Fibroblast of mammary gland (primary cell): ENCODE results near the gene NRXN3.

Experiments
- DNase-seq: peaks from one replicate; pipeline ENCODE4 v3.0.0-alpha.2; 2010; ENCODE audit warnings: low read depth
- H3K4me3 ChIP-seq: 2 replicates; pipeline ENCODE4 v1.5.1; 2011; ENCODE audit warnings: low read depth, mild to moderate bottlenecking, low read length, moderate library complexity; ENCODE audit not compliant: control insufficient read depth
- TF ChIP-seq, protein P1 (sequence below): conservative IDR thresholded peaks from 2 replicates; pipeline ENCODE4 v1.5.1; 2011; ENCODE audit warnings: low read depth, low read length, inconsistent platforms; ENCODE audit not compliant: control insufficient read depth, insufficient read depth

Gene NRXN3

DNA sequence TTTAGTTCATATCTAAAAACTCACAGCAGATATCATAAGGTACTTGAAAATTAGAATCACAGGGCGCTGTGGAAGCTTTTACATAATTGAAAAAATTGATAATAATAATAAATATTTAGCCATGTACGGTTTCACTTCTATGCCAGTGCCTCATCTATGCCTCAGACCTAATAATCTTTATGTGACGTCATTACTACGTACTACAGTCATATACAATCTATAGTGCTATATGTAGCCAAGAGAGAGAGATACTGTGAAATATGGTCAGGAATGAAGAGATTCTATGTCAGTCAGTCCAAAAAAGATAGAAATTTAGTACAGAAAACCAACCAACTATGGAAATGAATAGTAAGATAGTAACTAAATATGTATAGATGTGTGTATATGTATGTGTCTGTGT lies 1010.5 kb downstream of the NRXN3 start:
- H3K4me3 ChIP-seq = no peak overlapping the region
- no peak for DNase-seq
- TF ChIP-seq, protein P1, sequence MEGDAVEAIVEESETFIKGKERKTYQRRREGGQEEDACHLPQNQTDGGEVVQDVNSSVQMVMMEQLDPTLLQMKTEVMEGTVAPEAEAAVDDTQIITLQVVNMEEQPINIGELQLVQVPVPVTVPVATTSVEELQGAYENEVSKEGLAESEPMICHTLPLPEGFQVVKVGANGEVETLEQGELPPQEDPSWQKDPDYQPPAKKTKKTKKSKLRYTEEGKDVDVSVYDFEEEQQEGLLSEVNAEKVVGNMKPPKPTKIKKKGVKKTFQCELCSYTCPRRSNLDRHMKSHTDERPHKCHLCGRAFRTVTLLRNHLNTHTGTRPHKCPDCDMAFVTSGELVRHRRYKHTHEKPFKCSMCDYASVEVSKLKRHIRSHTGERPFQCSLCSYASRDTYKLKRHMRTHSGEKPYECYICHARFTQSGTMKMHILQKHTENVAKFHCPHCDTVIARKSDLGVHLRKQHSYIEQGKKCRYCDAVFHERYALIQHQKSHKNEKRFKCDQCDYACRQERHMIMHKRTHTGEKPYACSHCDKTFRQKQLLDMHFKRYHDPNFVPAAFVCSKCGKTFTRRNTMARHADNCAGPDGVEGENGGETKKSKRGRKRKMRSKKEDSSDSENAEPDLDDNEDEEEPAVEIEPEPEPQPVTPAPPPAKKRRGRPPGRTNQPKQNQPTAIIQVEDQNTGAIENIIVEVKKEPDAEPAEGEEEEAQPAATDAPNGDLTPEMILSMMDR = no peak

DNA sequence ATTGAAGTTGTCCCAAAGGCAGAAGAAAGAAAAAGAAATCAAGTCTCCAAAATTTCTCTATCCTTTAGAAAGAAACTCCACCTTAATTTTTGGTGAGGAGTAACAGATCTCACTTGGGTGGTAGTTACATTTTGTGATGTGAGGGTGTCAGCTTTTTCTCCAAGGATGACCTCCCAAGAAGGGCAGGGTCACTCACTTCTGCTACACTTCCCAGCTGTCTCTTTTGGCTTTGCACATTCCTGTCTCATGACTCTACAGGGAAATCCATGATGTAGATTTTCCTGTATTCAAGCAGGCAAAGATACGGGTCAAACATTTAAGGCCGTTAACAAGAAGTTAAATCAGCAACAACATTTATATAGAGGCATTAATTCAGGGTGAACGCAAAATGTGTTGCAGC lies 1016.4 kb downstream of the NRXN3 start:
- DNase-seq = peak; percentile 18
- no peak overlapping the region for H3K4me3 ChIP-seq
- TF ChIP-seq, protein P1 = no peak

DNA sequence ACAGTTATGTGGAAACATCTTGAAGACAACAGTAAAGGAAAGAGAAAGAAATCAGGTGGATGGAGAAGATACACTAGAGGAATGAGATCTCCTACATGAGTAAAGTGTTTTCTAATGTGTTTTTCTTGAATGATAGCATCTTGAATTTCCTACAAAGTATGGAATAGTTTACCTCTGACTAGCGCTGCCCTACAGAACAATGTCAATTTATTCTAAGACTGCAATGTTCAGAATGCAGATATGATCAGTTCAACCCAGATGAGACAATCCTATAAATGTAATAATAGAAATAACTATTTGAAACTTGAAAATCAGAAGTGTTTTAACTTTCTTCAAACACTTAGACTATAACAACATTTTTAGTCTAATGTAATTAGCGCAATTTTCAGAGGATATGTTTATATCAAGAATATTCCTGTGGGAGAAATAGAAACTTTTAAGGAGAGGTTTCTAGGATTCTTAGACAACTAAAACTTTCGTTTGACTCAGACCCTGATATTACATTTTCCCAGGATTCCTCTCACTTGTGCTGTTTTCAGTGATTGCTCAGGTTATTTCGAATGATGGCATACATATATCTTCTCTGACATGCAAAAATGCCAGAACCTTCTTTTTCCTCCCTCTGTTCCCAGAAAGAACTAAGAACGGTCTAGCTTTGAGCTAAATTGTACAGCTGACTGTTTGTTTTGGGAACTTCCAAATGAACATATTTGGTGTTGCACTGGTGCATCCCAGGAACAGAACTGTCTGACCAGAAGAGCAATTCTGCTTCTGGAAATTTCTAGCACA lies 1023.7 kb downstream of the NRXN3 start:
- TF ChIP-seq, protein P1 = no peak

DNA sequence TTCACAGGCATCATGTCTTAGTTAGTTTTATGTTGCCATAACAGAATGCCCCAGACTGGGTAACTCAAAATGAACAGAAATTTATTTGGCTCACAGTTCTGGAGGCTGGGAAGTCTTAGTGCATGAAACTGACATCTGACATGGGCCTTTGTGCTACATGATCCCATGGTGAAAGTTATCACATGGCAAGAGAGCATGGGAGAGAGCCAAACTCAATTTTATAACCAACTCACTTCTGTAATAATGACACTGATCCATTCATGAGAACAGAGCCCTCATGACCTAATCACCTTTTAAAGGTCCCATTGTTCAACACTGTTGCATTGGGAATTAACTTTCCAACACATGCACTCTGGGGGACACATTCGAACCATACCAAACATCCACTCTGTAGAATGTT lies 1026.0 kb downstream of the NRXN3 start:
- DNase-seq = no peak
- no peak overlapping the region for H3K4me3 ChIP-seq
- TF ChIP-seq, protein P1 = no peak

More for the DNA sequence above, 1023.7 kb downstream of the NRXN3 start:
- DNase-seq = no peak
- H3K4me3 ChIP-seq = no peak overlapping the region

DNA sequence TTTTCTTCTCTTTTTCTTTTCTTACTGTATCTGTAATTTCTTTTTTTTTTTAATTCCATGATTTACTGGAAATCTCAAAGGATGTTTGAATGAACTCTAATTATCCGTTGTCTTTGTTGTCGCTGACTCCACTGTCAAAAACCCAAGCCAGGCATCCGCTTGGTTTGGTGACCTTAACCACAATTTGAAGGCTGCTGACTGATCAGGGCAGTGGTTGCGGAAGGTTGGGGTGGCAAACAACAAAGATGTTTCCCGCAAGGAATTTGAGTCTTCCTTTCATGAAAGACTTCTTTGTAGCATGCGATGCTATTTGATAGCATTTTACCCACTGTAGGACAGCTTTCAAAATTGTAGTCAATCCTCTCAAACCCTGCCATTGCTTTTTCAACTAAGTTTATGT lies 1027.3 kb downstream of the NRXN3 start:
- no peak for DNase-seq
- TF ChIP-seq, protein P1 = no peak

DNA sequence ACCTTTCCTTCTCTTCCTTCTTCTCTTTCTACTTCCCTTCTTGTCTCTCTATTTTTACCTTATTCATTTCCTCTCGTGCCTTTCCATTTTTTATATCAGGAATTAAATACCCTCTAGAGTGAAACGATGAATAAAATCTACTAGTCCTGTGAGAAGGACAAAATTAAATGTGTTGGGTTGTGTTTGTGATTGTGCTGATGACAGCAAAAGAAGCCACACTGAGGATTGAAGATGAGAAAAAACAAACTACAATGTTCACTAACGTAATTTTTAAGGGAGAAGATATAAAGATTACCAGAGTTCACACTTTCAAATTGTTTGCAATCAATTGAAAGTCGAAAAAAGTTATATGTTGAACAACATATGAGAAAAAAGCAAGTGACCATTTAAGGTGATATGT lies 1029.0 kb downstream of the NRXN3 start:
- DNase-seq = no peak
- no peak overlapping the region for H3K4me3 ChIP-seq
- TF ChIP-seq, protein P1 = no peak

More for the DNA sequence above, 1027.3 kb downstream of the NRXN3 start:
- H3K4me3 ChIP-seq = no peak overlapping the region
